Heart left ventricle (tissue), 16 donors: Measurements from ENCODE around the gene RAB11FIP2. TPM values are rescaled to one million over a fixed set of nuclear protein-coding genes. Genes with fewer than 3 reads are reported as not detected.

Experiments
- ATAC-seq, 4 donors: fragments of 200-7000 bp; cut with Tn5 transposase; one replicate each; pipeline ENCODE4 v1.9.1; 2020 to 2022; ENCODE audit warnings: moderate library complexity in 4 of 4, mild to moderate bottlenecking in 3 of 4, moderate number of reproducible peaks in 1 of 4
- DNase-seq, 5 donors: peaks; one replicate each; pipeline ENCODE4 v3.0.0-alpha.2; 2020
- H3K27ac ChIP-seq, 12 donors: fragments of 200-600 bp; sonication (generic) in 4 of 12; one replicate each; pipeline versions ENCODE4 v1.5.0 to v1.8.0; 2016 to 2022; ENCODE audit warnings: mild to moderate bottlenecking in 2 of 12
- H3K27me3 ChIP-seq, 9 donors: fragments of 200-600 bp; sonication (generic) in 2 of 9; one replicate each; pipeline versions ENCODE4 v1.5.1 to v1.8.0; 2016 to 2022; ENCODE audit warnings: mild to moderate bottlenecking in 3 of 9
- H3K36me3 ChIP-seq, 9 donors: fragments of 200-600 bp; sonication (generic) in 2 of 9; one replicate each; pipeline versions ENCODE4 v1.5.0 to v1.8.0; 2018 to 2022; ENCODE audit warnings: mild to moderate bottlenecking in 2 of 9
- H3K4me1 ChIP-seq, 12 donors: fragments of 200-600 bp; sonication (generic) in 4 of 12; one replicate each; pipeline versions ENCODE4 v1.5.0 to v1.8.0; 2016 to 2022; ENCODE audit warnings: mild to moderate bottlenecking in 3 of 12
- H3K4me3 ChIP-seq, 12 donors: fragments of 200-600 bp; sonication (generic) in 4 of 12; one replicate each; pipeline versions ENCODE4 v1.5.0 to v1.8.0; 2017 to 2022; ENCODE audit warnings: mild to moderate bottlenecking in 9 of 12, moderate library complexity in 4 of 12
- H3K9me3 ChIP-seq, 12 donors: fragments of 200-600 bp; sonication (generic) in 4 of 12; one replicate each; pipeline versions ENCODE4 v1.5.0 to v1.8.0; 2016 to 2022; ENCODE audit warnings: mild to moderate bottlenecking in 1 of 12
- CTCF ChIP-seq, 12 donors: fragments of 200-600 bp; sonication (generic) in 4 of 12; IDR thresholded peaks; one replicate each; pipeline versions ENCODE4 v1.5.0 to v1.8.0; 2018 to 2022; ENCODE audit warnings: antibody characterized with exemption in 12 of 12, mild to moderate bottlenecking in 5 of 12
- POLR2A ChIP-seq, 2 donors: fragments of 450-650 bp; IDR thresholded peaks; one replicate each; pipeline ENCODE4 v1.6.1; 2017; ENCODE audit warnings: antibody characterized with exemption in 2 of 2, mild to moderate bottlenecking in 2 of 2, moderate library complexity in 2 of 2
- WGBS, 4 donors: extraction: QIAGEN DNeasy Blood & Tissue Kit in 2 of 4; methylation state at CpG; one replicate each; pipeline versions ENCODE4 v1.1.5 to v1.1.7; 2013 to 2018; 5-methylcytosine and 5-hydroxymethylcytosine counted together
- intact Hi-C, 10 donors: fragments of 100-400 bp; cut with DNase I; formaldehyde crosslinking; loops; one replicate each; pipeline versions ENCODE4 v1.11.1 to v1.14.2; 2022
- polyA plus RNA-seq, 2 donors: library from polyadenylated mRNA; stranded (reverse); fragments of 200-250 nt; gene quantifications; one replicate each; pipeline ENCODE4 v1.2.3, GENCODE V29; 2013
- total RNA-seq, 9 donors: library from RNA; depleted of rRNA in 2 of 9; stranded (reverse); fragments of >200 nt in 2 of 9; fragmentation: NEBNext Ultra II Directional in 3 of 9; extraction: Animal tissue kit (Norgen Biotek cat#: 25700) in 3 of 9; gene quantifications; one replicate each; pipeline versions ENCODE4 v1.1.0 to v1.2.4, GENCODE V29; 2016 to 2023
- donor health status: ischemic (EF 13 %, LVEDD 7.1; RV severe dilation, severe dysfunction).
- donor health status: healthy with polysubstance abuse.
- donor health status: DM: no; HTN: yes; CAD: no.
- donor health status: DM: no; HTN: no; CAD: no.
- donor health status: ischemic (EF 25% LVEDD 6.9; RV normal size, moderate dysfunction).
- donor health status: ischemic (EF 25% LVEDD 5.7; RV mildly dilated, moderate dysfunction).
- donor health status: healthy.
- donor health status: DM: yes; HTN: yes; CAD: no.
- donor health status: ischemic (EF 35%, LVEDD 5.7; RV mildly dilated, moderate dysfunction).
- donor health status: nonischemic (EF 11% LVEDD 7.7; RV severe dilation, severe dysfunction).
- donor health status: DM: yes; HTN: yes; CAD: no.
- donor health status: PGD.
- donor health status: ischemic (EF 29% LVEDD 5.4; RV normal size, mild dysfunction).
- donor health status: nonischemic (EF 23%, LVEDD 6.1; RV moderate dilation, normal function).

The RAB11FIP2 gene
- total and polyA plus RNA-seq, 11 donors, result 1.6 to 20.3 (median 12.3) TPM

- 89 to 92% (median 92%) methylated on average over 3 of the region's 3 CpGs for WGBS, 4 donors
- peaks cover 0 to 66% (median 56%) of the 10 kb centered on the region in 9 donors for H3K36me3 ChIP-seq
- H3K4me1 ChIP-seq, result peaks cover 0 to 4% (median 0%) of the 10 kb centered on the region in 12 donors
Observed at GRCh38 chr10:118007773-118008172, 39.0 kb downstream of the RAB11FIP2 start.

GRCh38 chr10:118003126-118003525 is 43.6 kb downstream of the RAB11FIP2 start:
- H3K36me3 ChIP-seq, result peaks cover 0 to 62% (median 45%) of the 10 kb centered on the region in 9 donors
- ATAC-seq (no peak), DNase-seq (no peak)
- peaks cover 0 to 4% (median 0%) of the 10 kb centered on the region in 12 donors for H3K4me1 ChIP-seq
- H3K27me3 ChIP-seq, result no peaks in the 10 kb centered on the region
- H3K9me3 ChIP-seq, result no peaks in the 10 kb centered on the region
- 76 to 90% (median 88%) methylated on average over 1 of the region's 1 CpG for WGBS, 4 donors
- intact Hi-C loops, result no loop called here
- no peak overlapping the region for H3K27ac ChIP-seq
- no peak overlapping the region for H3K4me3 ChIP-seq
- TF ChIP-seq CTCF (IDR thresholded peaks at IDR 0.05), result no peak

More at GRCh38 chr10:118007773-118008172, 39.0 kb downstream of the RAB11FIP2 start:
- no peak for ATAC-seq
- H3K9me3 ChIP-seq, result no peaks in the 10 kb centered on the region
- TF ChIP-seq CTCF (IDR thresholded peaks at IDR 0.05) (no peak), POLR2A (IDR thresholded peaks at IDR 0.05) (no peak)
- intact Hi-C loops, result no loop called here
- no peak for DNase-seq
- no peak overlapping the region for H3K27ac ChIP-seq
- no peaks in the 10 kb centered on the region for H3K27me3 ChIP-seq
- no peak overlapping the region for H3K4me3 ChIP-seq

- H3K27me3 ChIP-seq, result no peaks in the 10 kb centered on the region
- no peak for DNase-seq
Observed at GRCh38 chr10:118002581-118002980, 44.2 kb downstream of the RAB11FIP2 start.

GRCh38 chr10:117997673-117998072 is 49.1 kb downstream of the RAB11FIP2 start:
- intact Hi-C loops, result no loop called here
- 88 to 99% (median 97%) methylated on average over 1 of the region's 1 CpG for WGBS, 4 donors

More at GRCh38 chr10:118002581-118002980, 44.2 kb downstream of the RAB11FIP2 start:
- ATAC-seq, result no peak
- TF ChIP-seq CTCF (IDR thresholded peaks at IDR 0.05) (no peak), POLR2A (IDR thresholded peaks at IDR 0.05) (no peak)
- H3K36me3 ChIP-seq, result peaks cover 0 to 57% (median 40%) of the 10 kb centered on the region in 9 donors
- H3K4me1 ChIP-seq, result peaks cover 0 to 4% (median 0%) of the 10 kb centered on the region in 12 donors
- no peaks in the 10 kb centered on the region for H3K9me3 ChIP-seq
- WGBS, 4 donors, result 94 to 96% (median 96%) methylated on average over 6 of the region's 6 CpGs
- no peak overlapping the region for H3K4me3 ChIP-seq
- H3K27ac ChIP-seq, result no peak overlapping the region
- intact Hi-C loops, result no loop called here

More at GRCh38 chr10:117997673-117998072, 49.1 kb downstream of the RAB11FIP2 start:
- TF ChIP-seq POLR2A (IDR thresholded peaks at IDR 0.05) (no peak), CTCF (IDR thresholded peaks at IDR 0.05) (no peak)
- ATAC-seq (no peak), DNase-seq (no peak)
- peaks cover 0 to 14% (median 0%) of the 10 kb centered on the region in 9 donors for H3K36me3 ChIP-seq
- H3K9me3 ChIP-seq, result no peaks in the 10 kb centered on the region
- no peak overlapping the region for H3K4me3 ChIP-seq
- no peaks in the 10 kb centered on the region for H3K27me3 ChIP-seq
- no peaks in the 10 kb centered on the region for H3K4me1 ChIP-seq
- H3K27ac ChIP-seq, result no peak overlapping the region
